GM21390 (cell line): ENCODE data around the gene FADS2.

Experiments
- ATAC-seq: cut with Tn5 transposase; IDR thresholded peaks from one replicate; pipeline ENCODE4 v1.9.1; 2021; ENCODE audit not compliant: unreplicated experiment

The FADS2 gene

GRCh38 chr11:61795459-61795858, 32.6 kb upstream of the FADS2 start:
- no peak for ATAC-seq

- ATAC-seq, result no peak
These were observed 32.1 kb upstream of the FADS2 start for GRCh38 chr11:61795876-61796526.

- no peak for ATAC-seq
These were observed 30.7 kb upstream of the FADS2 start for GRCh38 chr11:61797263-61797944.

- ATAC-seq, result no peak
These were observed 28.3 kb upstream of the FADS2 start for GRCh38 chr11:61799665-61800284.

- no peak for ATAC-seq
These were observed 27.5 kb upstream of the FADS2 start for GRCh38 chr11:61800331-61801281.

- ATAC-seq, result no peak
These were observed 25.5 kb upstream of the FADS2 start for GRCh38 chr11:61802605-61803004.

GRCh38 chr11:61803889-61804647, 24.0 kb upstream of the FADS2 start:
- no peak for ATAC-seq

GRCh38 chr11:61805146-61805545, 23.0 kb upstream of the FADS2 start:
- no peak for ATAC-seq

GRCh38 chr11:61806785-61807184, 21.3 kb upstream of the FADS2 start:
- no peak for ATAC-seq

- no peak for ATAC-seq
These were observed 17.4 kb upstream of the FADS2 start for GRCh38 chr11:61810671-61811175.

GRCh38 chr11:61811831-61812230, 16.3 kb upstream of the FADS2 start:
- ATAC-seq, result no peak

- no peak for ATAC-seq
These were observed 15.2 kb upstream of the FADS2 start for GRCh38 chr11:61812736-61813411.

- no peak for ATAC-seq
These were observed 13.7 kb upstream of the FADS2 start for GRCh38 chr11:61814247-61814957.

GRCh38 chr11:61814958-61815789, 12.9 kb upstream of the FADS2 start:
- ATAC-seq, result peak; percentile 52

GRCh38 chr11:61815790-61816735, 12.0 kb upstream of the FADS2 start:
- peak; percentile 25 for ATAC-seq

GRCh38 chr11:61816736-61817455, 11.2 kb upstream of the FADS2 start, which contains the start of gene FADS1:
TSS of gene FADS1 (minus strand) at chr11:61817003. CDS start at chr11:61816929, 74 bp downstream.
- peak; percentile 51 for ATAC-seq
